ENCODE measurements around the gene AKAP13.
A peak's percentile ranks its signal among the peaks of the same experiment; 100 is the strongest.

The AKAP13 gene

GRCh38 chr15:85489773-85490493 is 109.5 kb downstream of the AKAP13 start:
- DNase-seq (ENCODE audit: extremely low read depth, low read depth), result no peak
- no peak overlapping the region for H3K4me3 ChIP-seq (replicated peaks; ENCODE audit: low read depth, low read length)
- TF ChIP-seq CTCF (IDR thresholded peaks at IDR 0.05; ENCODE audit: low read depth, low read length, missing control alignments), result no peak

- no peak for TF ChIP-seq CTCF (IDR thresholded peaks at IDR 0.05; ENCODE audit: low read depth, low read length, missing control alignments)
These were observed 110.5 kb downstream of the AKAP13 start for GRCh38 chr15:85490856-85491255.

GRCh38 chr15:85491691-85492090 is 111.3 kb downstream of the AKAP13 start:
- H3K4me3 ChIP-seq (replicated peaks; ENCODE audit: low read depth, low read length), result no peak overlapping the region
- no peak for TF ChIP-seq CTCF (IDR thresholded peaks at IDR 0.05; ENCODE audit: low read depth, low read length, missing control alignments)
- no peak for DNase-seq (ENCODE audit: extremely low read depth, low read depth)

More at GRCh38 chr15:85490856-85491255, 110.5 kb downstream of the AKAP13 start:
- H3K4me3 ChIP-seq (replicated peaks; ENCODE audit: low read depth, low read length), result no peak overlapping the region
- DNase-seq (ENCODE audit: extremely low read depth, low read depth), result no peak

GRCh38 chr15:85492406-85492805 is 112.0 kb downstream of the AKAP13 start:
- no peak overlapping the region for H3K4me3 ChIP-seq (replicated peaks; ENCODE audit: low read depth, low read length)
- no peak for DNase-seq (ENCODE audit: extremely low read depth, low read depth)
- TF ChIP-seq CTCF (IDR thresholded peaks at IDR 0.05; ENCODE audit: low read depth, low read length, missing control alignments), result no peak

- no peak for TF ChIP-seq CTCF (IDR thresholded peaks at IDR 0.05; ENCODE audit: low read depth, low read length, missing control alignments)
- no peak for DNase-seq (ENCODE audit: extremely low read depth, low read depth)
These were observed 112.9 kb downstream of the AKAP13 start for GRCh38 chr15:85493260-85493659.

GRCh38 chr15:85494048-85494777 is 113.8 kb downstream of the AKAP13 start:
- H3K4me3 ChIP-seq (replicated peaks; ENCODE audit: low read depth, low read length), result no peak overlapping the region
- DNase-seq (ENCODE audit: extremely low read depth, low read depth), result peak; percentile 72
- no peak for TF ChIP-seq CTCF (IDR thresholded peaks at IDR 0.05; ENCODE audit: low read depth, low read length, missing control alignments)

More at GRCh38 chr15:85493260-85493659, 112.9 kb downstream of the AKAP13 start:
- no peak overlapping the region for H3K4me3 ChIP-seq (replicated peaks; ENCODE audit: low read depth, low read length)
